ENCODE data around the gene IKZF2. TPM values are rescaled to one million over a fixed set of nuclear protein-coding genes. Genes with fewer than 3 reads are reported as not detected.

Gene IKZF2
- total and polyA plus RNA-seq, 2 of the 4 experiments (the other 2 are of a cell fraction): 2.1 to 25.5 TPM

- H3K23ac ChIP-seq (ENCODE audit: low read depth, low read length): no peak overlapping the region
- in situ Hi-C loops (cut with MboI; ENCODE audit: low sequenced_read_pairs): no loop called here
- DNase-seq (no peak), ATAC-seq (ENCODE audit: low read depth) (no peak)
- no peak overlapping the region for H2AK5ac ChIP-seq (ENCODE audit: low read depth, low read length)
- no peak overlapping the region for H3K4me3 ChIP-seq (ENCODE audit: insufficient read depth, low read depth, low read length)
- H3K56ac ChIP-seq (ENCODE audit: extremely low read depth, insufficient read depth, low read length): no peak overlapping the region
- H2BK5ac ChIP-seq (ENCODE audit: low read depth, low read length, poor library complexity, severe bottlenecking): no peak overlapping the region
- H3K27ac ChIP-seq (ENCODE audit: insufficient read depth, low read length): no peak overlapping the region
- no peaks in the 10 kb centered on the region for H3K9me3 ChIP-seq (ENCODE audit: control insufficient read depth, insufficient read depth, low read length)
- WGBS, 2 experiments (ENCODE audit: extremely low coverage in 2 of 2, insufficient read length in 1 of 2): no CpG with 5 or more reads among the region's 3 CpGs
- H2AFZ ChIP-seq (replicated peaks; ENCODE audit: low read length, poor library complexity): no peak overlapping the region
- H3K4me2 ChIP-seq (ENCODE audit: low read depth, low read length): no peak overlapping the region
- H4K20me1 ChIP-seq (ENCODE audit: insufficient read depth, low read length): no peaks in the 10 kb centered on the region
- intact Hi-C loops (cut with micrococcal nuclease): no loop called here
- H3K36me3 ChIP-seq (ENCODE audit: control insufficient read depth, insufficient read depth, low read length): no peaks in the 10 kb centered on the region
- no peak overlapping the region for H2BK15ac ChIP-seq (ENCODE audit: low read depth, low read length)
- H3K4ac ChIP-seq (ENCODE audit: low read depth, low read length): no peak overlapping the region
- H3K9me1 ChIP-seq (ENCODE audit: insufficient read depth, low read length): peaks cover 3% of the 10 kb centered on the region; the same call in 1 of the 2 replicates
- dilution Hi-C loops (cut with HindIII; ENCODE audit: low sequenced_read_pairs, unreplicated experiment): no loop called here
- H4K8ac ChIP-seq (ENCODE audit: low read depth in 2 of 2, low read length in 2 of 2): no peak overlapping the region
- ChIA-PET POLR2A (ENCODE audit: unreplicated experiment) (no interaction called here), CTCF (no interaction called here)
- TF ChIP-seq FOS (IDR thresholded peaks at IDR 0.05; ENCODE audit: low read depth, low read length): no peak
- no peak for TF ChIP-seq RCOR1 (IDR thresholded peaks at IDR 0.05; ENCODE audit: insufficient replicate concordance, low read length)
- no peak for TF ChIP-seq USF2 (IDR thresholded peaks at IDR 0.05; ENCODE audit: low read depth, low read length)
- no peak for TF ChIP-seq POLR2A (IDR thresholded peaks at IDR 0.05; ENCODE audit: low read depth, low read length)
- H2BK20ac ChIP-seq (ENCODE audit: low read depth, low read length): no peak overlapping the region
- H3K18ac ChIP-seq (ENCODE audit: low read depth, low read length): no peak overlapping the region
- no peaks in the 10 kb centered on the region for H3K27me3 ChIP-seq (ENCODE audit: control insufficient read depth, insufficient read depth, low read length)
- no peak overlapping the region for H4K91ac ChIP-seq (ENCODE audit: insufficient read depth, low read depth, low read length)
- H3K9ac ChIP-seq (ENCODE audit: low read depth, low read length): no peak overlapping the region
- H2AK9ac ChIP-seq (replicated peaks; ENCODE audit: low read depth, low read length, poor library complexity): no peak overlapping the region
- H3K14ac ChIP-seq (replicated peaks; ENCODE audit: low read depth, low read length): no peak overlapping the region
- no TSS peak for BruUV-seq (replicated peaks)
- no peak overlapping the region for H4K5ac ChIP-seq (ENCODE audit: low read depth, low read length)
- peaks cover 3 to 5% of the 10 kb centered on the region in 2 experiments; a peak in 3 of 4 replicates for H3K79me1 ChIP-seq (ENCODE audit: low read depth in 1 of 2, low read length in 2 of 2)
- no peak overlapping the region for H2BK120ac ChIP-seq (ENCODE audit: low read depth, low read length)
- H3K4me1 ChIP-seq (ENCODE audit: control insufficient read depth, insufficient read depth, low read length): peaks cover 9% of the 10 kb centered on the region
Observed at GRCh38 chr2:213087040-213087439, 64.4 kb downstream of the IKZF2 start.

Data from IMR-90 (cell line).